ENCODE data around the gene SFI1.

SFI1 gene

GRCh38 chr22:31613286-31613903 is 117.1 kb downstream of the SFI1 start:
- Histone ChIP-seq H4K20me1 (ENCODE audit: insufficient read depth, low read length, poor library complexity, severe bottlenecking) (no peaks in the 10 kb centered on the region), H3K27me3 (ENCODE audit: insufficient read depth, low read length, poor library complexity, severe bottlenecking) (no peaks in the 10 kb centered on the region), H3F3A (ENCODE audit: low read depth) (no peaks in the 10 kb centered on the region), H3K79me2 (ENCODE audit: insufficient read depth, low read length) (no peaks in the 10 kb centered on the region), H3K4me1 (ENCODE audit: insufficient read depth, low read length, poor library complexity, severe bottlenecking) (peaks cover 9% of the 10 kb centered on the region), H3K36me3 (ENCODE audit: insufficient read depth, low read length) (peaks cover 17% of the 10 kb centered on the region; the same call in 1 of the 2 replicates), H3K4me2 (ENCODE audit: low read depth, low read length, poor library complexity, severe bottlenecking) (no peak overlapping the region), H3K4me3 (ENCODE audit: low read length, poor library complexity, severe bottlenecking) (no peak overlapping the region), H3K9ac (ENCODE audit: low read depth, low read length, poor library complexity, severe bottlenecking) (no peak overlapping the region), H2AFZ (ENCODE audit: low read length) (no peak overlapping the region), H3K9me2 (replicated peaks; ENCODE audit: low read depth, low read length) (no peaks in the 10 kb centered on the region), H3K9me3 (ENCODE audit: insufficient read depth, low read depth, low read length) (no peaks in the 10 kb centered on the region)
- TF ChIP-seq CTCF (conservative IDR thresholded peaks at IDR 0.05; ENCODE audit: low read length) (no peak), EZH2phosphoT487 (IDR thresholded peaks at IDR 0.05; ENCODE audit: borderline replicate concordance) (no peak)

- no peak overlapping the region for H3K4me3 ChIP-seq (ENCODE audit: low read length, poor library complexity, severe bottlenecking)
- peaks cover 22% of the 10 kb centered on the region; the same call in 1 of the 2 replicates for H3K36me3 ChIP-seq (ENCODE audit: insufficient read depth, low read length)
- H3K4me2 ChIP-seq (ENCODE audit: low read depth, low read length, poor library complexity, severe bottlenecking): no peak overlapping the region
- H3K79me2 ChIP-seq (ENCODE audit: insufficient read depth, low read length): no peaks in the 10 kb centered on the region
- H3K4me1 ChIP-seq (ENCODE audit: insufficient read depth, low read length, poor library complexity, severe bottlenecking): peaks cover 9% of the 10 kb centered on the region
- H2AFZ ChIP-seq (ENCODE audit: low read length): no peak overlapping the region
- H3K9me3 ChIP-seq (ENCODE audit: insufficient read depth, low read depth, low read length): no peaks in the 10 kb centered on the region
- no peak overlapping the region for H3K9ac ChIP-seq (ENCODE audit: low read depth, low read length, poor library complexity, severe bottlenecking)
- H4K20me1 ChIP-seq (ENCODE audit: insufficient read depth, low read length, poor library complexity, severe bottlenecking): no peaks in the 10 kb centered on the region
- TF ChIP-seq EZH2phosphoT487 (IDR thresholded peaks at IDR 0.05; ENCODE audit: borderline replicate concordance): no peak
- no peak for TF ChIP-seq CTCF (conservative IDR thresholded peaks at IDR 0.05; ENCODE audit: low read length)
- no peaks in the 10 kb centered on the region for H3F3A ChIP-seq (ENCODE audit: low read depth)
- no peaks in the 10 kb centered on the region for H3K27me3 ChIP-seq (ENCODE audit: insufficient read depth, low read length, poor library complexity, severe bottlenecking)
- no peaks in the 10 kb centered on the region for H3K9me2 ChIP-seq (replicated peaks; ENCODE audit: low read depth, low read length)
Observed at GRCh38 chr22:31613904-31614296, 117.6 kb downstream of the SFI1 start.

- TF ChIP-seq CTCF (conservative IDR thresholded peaks at IDR 0.05; ENCODE audit: low read length): no peak
- TF ChIP-seq EZH2phosphoT487 (IDR thresholded peaks at IDR 0.05; ENCODE audit: borderline replicate concordance): no peak
- Histone ChIP-seq H3K9ac (ENCODE audit: low read depth, low read length, poor library complexity, severe bottlenecking) (peak overlapping the region; percentile 6), H3K9me3 (ENCODE audit: insufficient read depth, low read depth, low read length) (no peaks in the 10 kb centered on the region), H3K4me2 (ENCODE audit: low read depth, low read length, poor library complexity, severe bottlenecking) (no peak overlapping the region), H3K27me3 (ENCODE audit: insufficient read depth, low read length, poor library complexity, severe bottlenecking) (no peaks in the 10 kb centered on the region), H3K4me1 (ENCODE audit: insufficient read depth, low read length, poor library complexity, severe bottlenecking) (peaks cover 9% of the 10 kb centered on the region), H2AFZ (ENCODE audit: low read length) (no peak overlapping the region), H3K79me2 (ENCODE audit: insufficient read depth, low read length) (no peaks in the 10 kb centered on the region), H3K9me2 (replicated peaks; ENCODE audit: low read depth, low read length) (no peaks in the 10 kb centered on the region), H4K20me1 (ENCODE audit: insufficient read depth, low read length, poor library complexity, severe bottlenecking) (no peaks in the 10 kb centered on the region), H3K36me3 (ENCODE audit: insufficient read depth, low read length) (peaks cover 32% of the 10 kb centered on the region; the same call in 1 of the 2 replicates), H3K4me3 (ENCODE audit: low read length, poor library complexity, severe bottlenecking) (no peak overlapping the region), H3F3A (ENCODE audit: low read depth) (no peaks in the 10 kb centered on the region)
Observed at GRCh38 chr22:31614781-31615490, 118.6 kb downstream of the SFI1 start.

Measured in Loucy (cell line).